ENCODE data around the gene PIGN. TPM values are rescaled to one million over a fixed set of nuclear protein-coding genes. Genes with fewer than 3 reads are reported as not detected.

The PIGN gene
- total RNA-seq, 3 donors from 2014 or later: 33.1 to 67.2 (median 47.9) TPM

GRCh38 chr18:62196980-62197379, 10.1 kb upstream of the PIGN start:
- no peak for DNase-seq (ENCODE audit: low spot score in 2 of 2)
- Histone ChIP-seq H3K36me3 (no peaks in the 10 kb centered on the region), H3K4me3 (no peak overlapping the region), H3K9me3 (no peaks in the 10 kb centered on the region), H3K27me3 (no peaks in the 10 kb centered on the region), H3K27ac (no peak overlapping the region), H3K4me1 (no peaks in the 10 kb centered on the region)
- TF ChIP-seq POLR2A (IDR thresholded peaks at IDR 0.05) (no peak), POLR2AphosphoS5 (IDR thresholded peaks at IDR 0.05) (no peak), CTCF (IDR thresholded peaks at IDR 0.05) (no peak)
- intact Hi-C loops (cut with DNase I; ENCODE audit: low total_unique reads): no loop called here

DNA sequence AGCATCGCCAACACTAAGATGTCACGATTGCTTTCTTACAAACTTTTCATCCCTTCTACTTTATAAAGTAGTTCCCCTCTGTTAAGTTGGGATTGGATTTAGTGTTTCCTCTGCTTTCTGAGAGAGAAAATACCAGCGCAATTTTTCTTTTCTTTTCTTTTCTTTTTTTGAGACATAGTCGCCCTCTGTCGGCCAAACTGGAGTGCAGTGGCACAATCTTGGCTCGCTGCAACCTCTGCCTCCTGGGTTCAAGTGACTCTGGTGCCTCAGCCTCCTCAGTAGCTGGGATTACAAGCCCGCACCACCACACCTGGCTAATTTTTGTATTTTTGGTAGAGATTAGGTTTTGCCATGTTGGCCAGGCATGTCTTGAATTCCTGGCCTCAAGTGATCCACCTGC, 9.2 kb upstream of the PIGN start:
- TF ChIP-seq POLR2AphosphoS5 (IDR thresholded peaks at IDR 0.05) (no peak), CTCF (IDR thresholded peaks at IDR 0.05) (no peak), POLR2A (IDR thresholded peaks at IDR 0.05) (no peak)
- H3K9me3 ChIP-seq: no peaks in the 10 kb centered on the region
- H3K27me3 ChIP-seq: no peaks in the 10 kb centered on the region
- H3K4me1 ChIP-seq: no peaks in the 10 kb centered on the region
- intact Hi-C loops (cut with DNase I; ENCODE audit: low total_unique reads): no loop called here
- no peak overlapping the region for H3K27ac ChIP-seq
- H3K4me3 ChIP-seq: no peak overlapping the region
- DNase-seq (ENCODE audit: low spot score in 2 of 2): no peak
- H3K36me3 ChIP-seq: no peaks in the 10 kb centered on the region

DNA sequence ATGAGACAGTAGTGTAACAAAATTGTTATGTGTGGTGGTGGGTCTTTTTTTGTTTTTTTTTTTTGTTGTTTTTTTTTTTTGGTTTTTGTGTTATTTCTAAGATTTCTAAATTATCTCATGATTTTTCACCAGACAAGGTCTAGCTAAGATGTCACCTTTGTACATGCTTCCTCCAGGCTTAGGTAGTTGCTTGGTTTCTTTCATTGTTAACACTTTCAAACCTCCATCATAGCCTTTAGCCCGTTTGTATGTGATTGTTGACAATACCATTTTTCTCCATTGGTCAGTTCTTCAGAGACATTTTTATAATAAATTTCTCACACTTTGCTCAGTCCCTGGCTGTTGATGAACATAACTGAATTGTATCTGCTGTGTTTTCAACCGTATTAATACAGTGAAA, 2.4 kb upstream of the PIGN start:
- Histone ChIP-seq H3K27me3 (no peaks in the 10 kb centered on the region), H3K4me1 (peaks cover 0 to 6% of the 10 kb centered on the region in 2 donors), H3K27ac (no peak overlapping the region), H3K36me3 (no peaks in the 10 kb centered on the region), H3K9me3 (no peaks in the 10 kb centered on the region), H3K4me3 (peak overlapping the region in 2 of 3 donors; percentile 84 to 97)
- TF ChIP-seq CTCF (IDR thresholded peaks at IDR 0.05) (no peak), POLR2A (IDR thresholded peaks at IDR 0.05) (no peak), POLR2AphosphoS5 (IDR thresholded peaks at IDR 0.05) (no peak)
- DNase-seq (ENCODE audit: low spot score in 2 of 2): no peak
- intact Hi-C loops (cut with DNase I; ENCODE audit: low total_unique reads): loop anchor here (10.0 kb wide), 1 partner anchor 396 kb away; no protein-coding TSS in a partner anchor

- Histone ChIP-seq H3K9me3 (no peaks in the 10 kb centered on the region), H3K36me3 (no peaks in the 10 kb centered on the region), H3K27me3 (no peaks in the 10 kb centered on the region), H3K27ac (peak overlapping the region; percentile 86 to 87), H3K4me1 (peaks cover 0 to 6% of the 10 kb centered on the region in 2 donors), H3K4me3 (peak overlapping the region; percentile 84 to 97 (median 96))
- DNase-seq (ENCODE audit: low spot score in 2 of 2): no peak
- intact Hi-C loops (cut with DNase I; ENCODE audit: low total_unique reads): loop anchor here (10.0 kb wide), 1 partner anchor 397 kb away; no protein-coding TSS in a partner anchor
- TF ChIP-seq CTCF (IDR thresholded peaks at IDR 0.05) (peak in 1 of 3 donors; percentile 4), POLR2A (IDR thresholded peaks at IDR 0.05) (no peak), POLR2AphosphoS5 (IDR thresholded peaks at IDR 0.05) (no peak)
These were observed 971 bp upstream of the PIGN start for GRCh38 chr18:62187543-62188510.

GRCh38 chr18:62186499-62186773, 420 bp downstream of the PIGN start:
- DNase-seq (ENCODE audit: low spot score in 2 of 2): no peak
- intact Hi-C loops (cut with DNase I; ENCODE audit: low total_unique reads): loop anchor here (10.0 kb wide), 1 partner anchor 398 kb away; no protein-coding TSS in a partner anchor
- Histone ChIP-seq H3K4me3 (peak overlapping the region; percentile 84 to 97 (median 96)), H3K9me3 (no peaks in the 10 kb centered on the region), H3K27ac (peak overlapping the region; percentile 86 to 87), H3K4me1 (peaks cover 0 to 6% of the 10 kb centered on the region in 2 donors), H3K36me3 (no peaks in the 10 kb centered on the region), H3K27me3 (no peaks in the 10 kb centered on the region)
- TF ChIP-seq CTCF (IDR thresholded peaks at IDR 0.05) (no peak), POLR2A (IDR thresholded peaks at IDR 0.05) (no peak), POLR2AphosphoS5 (IDR thresholded peaks at IDR 0.05) (no peak)

All from breast epithelium (tissue), 4 donors.